Right forelimb (tissue), 1 donor: Measurements from ENCODE around the gene STAU1.
"Not testable (repeated sequence)": the region's sequence is repeated elsewhere in the genome, so short reads cannot be mapped to it uniquely, and the experiment has no call there.

Experiments
- DNase-seq: peaks from one replicate; pipeline ENCODE4 v3.0.0-alpha.2; 2018

STAU1 gene

DNA sequence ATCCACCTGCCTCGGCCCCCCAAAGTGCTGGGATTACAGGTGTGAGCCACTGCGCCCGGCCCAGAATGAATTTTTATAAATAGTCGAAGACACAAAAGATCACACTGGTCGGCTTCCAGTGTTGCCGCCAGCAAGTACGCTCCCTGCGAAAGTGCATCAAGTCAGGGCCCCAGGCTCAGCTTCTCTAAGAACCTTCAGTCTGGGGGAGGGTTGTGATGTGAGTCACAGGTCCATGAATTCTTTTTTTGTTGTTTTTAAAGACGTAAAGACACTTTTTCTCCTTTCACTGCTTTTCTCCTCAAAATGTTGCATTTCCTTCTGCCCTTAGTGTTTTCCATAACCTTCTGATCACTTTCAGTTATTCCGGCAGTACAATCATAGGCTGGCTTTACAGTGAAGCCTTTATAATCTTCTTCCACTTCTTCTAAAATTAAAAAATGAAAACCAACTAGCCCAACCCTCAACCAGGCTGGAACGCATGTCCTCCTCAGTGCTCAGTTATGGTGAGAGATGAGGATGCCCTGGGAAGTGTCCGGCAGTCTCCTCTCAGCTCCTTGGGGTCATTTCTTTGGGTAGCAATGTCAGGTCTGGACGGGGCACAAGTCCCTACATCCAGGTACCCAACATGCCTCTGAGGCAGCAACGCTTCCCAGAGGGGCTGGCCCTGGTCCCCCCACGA, 75.4 kb downstream of the STAU1 start:
- DNase-seq = no peak

GRCh38 chr20:49110767-49111694, 77.1 kb downstream of the STAU1 start:
- DNase-seq = no peak

- no peak for DNase-seq
These were observed 81.8 kb downstream of the STAU1 start for GRCh38 chr20:49106328-49106727.

DNA sequence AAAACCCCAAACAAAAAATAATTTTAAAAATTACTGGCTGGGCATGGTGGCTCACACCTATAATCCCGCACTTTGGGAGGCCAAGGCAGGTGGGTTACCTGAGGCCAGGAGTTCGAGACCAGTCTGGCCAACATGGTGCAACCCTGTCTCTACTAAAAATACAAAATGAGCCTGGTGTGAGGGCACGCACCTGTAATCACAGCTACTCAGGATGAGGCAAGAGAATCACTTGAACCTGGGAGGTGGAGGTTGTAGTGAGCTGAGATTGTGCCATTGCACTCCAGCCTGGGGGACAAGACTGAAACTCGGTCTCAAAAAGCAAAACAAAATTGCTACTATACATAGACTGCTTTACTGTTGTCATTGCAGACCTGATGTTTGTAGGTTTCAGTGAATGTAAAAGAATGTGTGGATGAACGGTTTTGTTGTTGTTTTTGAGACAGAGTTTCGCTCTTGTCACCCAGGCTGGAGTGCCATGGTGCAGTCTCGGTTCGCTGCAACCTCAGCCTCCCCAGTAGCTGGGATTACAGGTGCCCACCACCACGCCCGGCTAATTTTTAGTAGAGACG, 83.1 kb downstream of the STAU1 start:
- not testable (repeated sequence) for DNase-seq

DNA sequence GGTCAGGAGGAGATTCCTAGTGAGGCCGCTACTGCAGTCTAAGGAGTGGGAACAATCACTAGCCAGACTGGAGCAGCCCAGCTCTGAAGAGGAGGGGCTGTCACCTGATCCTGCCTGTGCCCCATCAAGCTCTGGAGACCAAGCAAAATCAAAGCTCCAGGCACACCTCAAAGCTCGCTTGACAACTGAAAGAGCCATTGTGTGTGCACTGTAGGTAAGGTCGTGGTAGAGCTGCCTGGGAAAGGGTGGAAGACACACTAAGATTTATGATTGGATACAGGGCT, 83.8 kb downstream of the STAU1 start:
- no peak for DNase-seq

DNA sequence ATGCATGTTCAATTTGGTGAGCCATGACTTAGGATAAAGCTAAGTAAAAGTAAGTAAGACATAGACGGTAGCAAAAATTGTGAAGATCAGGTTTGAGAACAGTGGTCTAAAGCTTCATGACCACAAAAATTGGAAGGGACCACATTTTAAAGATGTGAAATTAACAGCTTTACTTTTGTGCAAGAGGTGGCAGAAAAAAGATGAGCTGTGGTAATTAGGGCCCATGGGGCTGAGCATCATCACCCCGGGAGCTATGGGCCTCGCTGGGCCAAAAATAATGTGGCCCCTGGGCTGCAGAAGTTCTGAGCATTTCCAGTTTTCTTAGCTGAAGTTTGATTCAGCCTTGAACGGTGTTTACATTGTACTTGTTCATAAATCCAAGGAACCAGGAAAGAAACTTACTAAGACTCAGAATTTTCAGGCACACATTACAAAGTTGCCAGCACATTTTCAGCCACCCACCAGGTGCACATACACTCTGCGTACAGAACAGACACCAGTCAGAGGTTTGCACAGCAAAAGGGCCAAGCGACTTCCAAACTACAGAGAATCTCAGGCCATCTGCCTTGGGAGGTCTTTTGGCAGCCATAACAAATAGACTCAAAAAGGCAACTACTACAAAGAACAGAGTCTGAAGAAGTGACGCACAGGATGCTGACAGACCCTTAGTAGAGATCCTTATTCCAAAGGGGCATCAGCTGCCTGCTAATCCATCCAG, 84.3 kb downstream of the STAU1 start:
- DNase-seq = no peak

GRCh38 chr20:49103019-49103418, 85.1 kb downstream of the STAU1 start:
- DNase-seq = no peak

- no peak for DNase-seq
These were observed 87.2 kb downstream of the STAU1 start for GRCh38 chr20:49100972-49101371.

GRCh38 chr20:49100292-49100691, 87.8 kb downstream of the STAU1 start:
- not testable (repeated sequence) for DNase-seq

DNA sequence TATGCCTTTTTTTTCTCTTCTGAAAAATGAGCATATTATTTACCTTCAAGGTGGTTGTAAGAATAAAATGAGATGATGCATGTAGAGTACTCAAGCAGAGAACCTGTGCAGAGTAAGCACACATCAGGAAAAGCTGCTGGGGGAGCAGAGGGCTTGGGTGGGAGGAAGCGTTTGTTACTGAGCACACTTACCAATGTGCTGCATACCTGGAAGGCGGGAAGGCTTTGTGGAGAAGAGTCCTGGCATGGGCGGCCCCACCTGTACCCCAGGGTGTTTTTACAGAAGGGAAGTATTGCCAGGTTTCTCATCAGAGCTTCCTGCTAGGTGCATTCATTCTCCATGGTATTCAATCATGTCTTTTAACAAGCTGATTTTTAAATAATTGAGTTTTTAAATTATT, 89.1 kb downstream of the STAU1 start:
- DNase-seq = no peak

DNA sequence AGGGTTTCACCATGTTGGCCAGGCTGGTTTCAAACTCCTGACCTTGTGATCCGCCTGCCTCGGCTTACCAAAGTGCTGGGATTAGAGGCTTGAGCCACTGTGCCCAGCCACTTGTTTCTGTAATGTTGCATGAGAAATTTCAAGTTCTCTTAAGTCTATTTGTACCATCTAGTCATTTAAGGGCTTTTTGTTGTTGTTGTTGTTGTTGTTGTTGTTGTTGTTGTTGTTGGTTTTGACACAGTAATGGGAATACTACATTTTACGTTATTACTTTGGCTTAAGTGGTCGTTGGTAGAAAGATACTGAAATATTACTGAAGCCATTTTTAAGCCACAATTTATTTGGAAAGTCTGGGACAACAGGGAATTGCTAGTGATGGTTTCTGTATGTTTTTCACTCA, 90.0 kb downstream of the STAU1 start:
- no peak for DNase-seq

DNA sequence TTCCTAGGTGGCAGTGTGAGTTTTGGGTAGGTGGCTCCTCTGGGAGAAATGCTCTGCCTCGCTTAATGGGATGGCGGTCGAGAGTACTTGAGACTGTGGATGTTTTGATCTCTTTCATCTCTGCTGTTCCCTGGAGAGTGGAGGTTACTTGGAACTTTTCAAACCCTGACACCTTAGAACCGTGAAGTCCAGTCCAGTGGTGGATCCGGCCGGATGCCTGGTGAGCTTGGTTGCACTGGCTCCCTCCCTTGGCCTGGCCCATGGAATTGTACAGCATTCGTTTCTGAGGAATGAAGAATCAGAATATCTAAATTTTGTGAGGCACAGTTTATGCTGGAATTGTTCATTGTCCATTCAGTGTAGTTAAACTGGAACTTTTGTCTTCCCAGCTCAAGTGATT, 91.0 kb downstream of the STAU1 start:
- no peak for DNase-seq

DNA sequence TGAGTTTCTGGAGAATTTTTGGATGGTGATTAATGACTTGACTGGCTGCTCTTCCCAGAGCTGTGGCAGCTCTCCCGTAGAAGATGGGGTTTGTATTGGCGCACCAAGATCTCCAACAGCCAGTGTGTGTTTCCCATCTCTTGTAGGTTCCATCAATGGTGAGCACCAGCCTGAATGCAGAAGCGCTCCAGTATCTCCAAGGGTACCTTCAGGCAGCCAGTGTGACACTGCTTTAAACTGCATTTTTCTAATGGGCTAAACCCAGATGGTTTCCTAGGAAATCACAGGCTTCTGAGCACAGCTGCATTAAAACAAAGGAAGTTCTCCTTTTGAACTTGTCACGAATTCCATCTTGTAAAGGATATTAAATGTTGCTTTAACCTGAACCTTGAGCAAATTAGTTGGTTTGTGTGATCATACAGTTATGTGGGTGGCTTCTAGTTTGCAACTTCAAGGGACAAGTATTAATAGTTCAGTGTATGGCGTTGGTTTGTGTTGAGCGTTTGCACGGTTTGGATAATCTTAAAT, 91.9 kb downstream of the STAU1 start:
- DNase-seq = no peak

DNA sequence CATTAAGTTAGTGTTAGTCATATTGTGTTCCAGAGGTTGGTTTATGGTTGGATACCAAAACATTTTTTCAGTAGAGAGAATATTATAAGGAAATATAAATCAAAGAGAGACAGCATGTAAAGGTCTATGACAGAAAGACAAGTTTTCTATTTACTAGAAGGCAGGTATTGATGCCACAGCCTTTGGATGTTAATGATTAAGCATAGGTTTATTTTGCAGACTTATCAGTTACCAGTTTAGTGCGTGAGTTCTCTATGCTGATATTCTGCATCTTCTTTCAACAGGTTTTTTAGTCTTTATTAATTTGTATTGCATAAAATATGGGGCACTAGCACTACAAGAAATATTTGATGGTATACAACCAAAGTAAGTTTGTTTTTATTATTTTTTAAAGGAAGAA, 96.4 kb downstream of the STAU1 start:
- no peak for DNase-seq

DNA sequence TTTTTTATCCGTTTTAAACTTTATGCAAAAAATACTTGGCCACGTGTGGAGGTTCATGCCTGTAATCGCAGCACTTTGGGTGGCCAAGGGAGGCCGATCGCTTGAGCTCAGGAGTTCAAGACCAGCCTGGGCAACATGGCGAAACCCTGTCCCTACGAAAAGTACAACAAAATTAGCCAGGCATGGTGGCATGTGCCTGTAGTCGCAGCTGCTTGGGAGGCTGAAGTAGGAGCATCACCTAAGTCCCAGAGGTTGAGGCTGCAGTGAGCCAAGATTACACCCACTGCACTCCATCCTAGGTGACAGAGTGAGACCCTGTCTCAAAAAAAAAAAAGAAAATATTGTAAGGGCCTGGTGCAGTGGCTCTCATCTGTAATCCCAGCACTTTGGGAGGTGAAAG, 97.0 kb downstream of the STAU1 start:
- DNase-seq = no peak

GRCh38 chr20:49082295-49082694, 105.8 kb downstream of the STAU1 start:
- DNase-seq = not testable (repeated sequence)

- no peak for DNase-seq
These were observed 109.8 kb downstream of the STAU1 start for GRCh38 chr20:49078310-49078709.

DNA sequence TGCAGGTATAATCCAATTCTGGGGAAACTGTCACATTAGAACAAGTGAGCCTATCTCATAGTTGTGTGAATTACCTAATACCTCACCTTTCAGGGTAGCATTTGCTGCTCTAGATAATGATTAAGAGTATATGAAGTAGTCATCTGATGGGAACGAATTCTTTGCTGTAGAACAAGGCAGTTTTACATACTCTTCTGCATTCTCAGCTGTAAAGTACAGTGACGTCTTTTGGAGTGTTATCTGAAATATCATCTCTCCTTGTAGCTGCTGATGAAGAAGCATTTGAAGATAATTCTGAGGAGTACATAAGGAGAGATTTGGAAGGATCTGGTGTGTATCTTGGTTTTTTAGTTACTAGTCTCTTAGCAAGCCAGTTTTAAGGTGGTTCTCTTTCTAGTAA, 113.6 kb downstream of the STAU1 start:
- DNase-seq = no peak
